Vein endothelial cell (primary cell): ENCODE measurements around the gene TIRAP. TPM values are rescaled to one million over a fixed set of nuclear protein-coding genes. Genes with fewer than 3 reads are reported as not detected.

Experiments used
- small RNA-seq: library from RNA; depleted of rRNA; stranded (forward); fragments of <200 nt; gene quantifications from one replicate; pipeline ENCODE3, GENCODE V24; 2012
- total RNA-seq: library from RNA; depleted of rRNA; stranded (reverse); fragments of >200 nt; gene quantifications from 2 replicates; pipeline ENCODE4 v1.2.3, GENCODE V29; 2012

TIRAP gene
- total RNA-seq: 8.1 and 9.5 TPM in 2 replicates

GRCh38 chr11:126282736-126283591 lies at the start of gene TIRAP:
TSS of gene TIRAP (plus strand) at chr11:126283093. CDS start at chr11:126290895, 7,802 bp downstream.

GRCh38 chr11:126268708-126269579 lies 13.9 kb upstream of the TIRAP start, which contains the start of the genes FOXRED1 and SRPRA:
TSS of gene FOXRED1 (plus strand) at chr11:126269154. CDS start at chr11:126269207, 53 bp downstream.
TSS of gene SRPRA (minus strand) at chr11:126268895. CDS start at chr11:126268804, 91 bp downstream.

GRCh38 chr11:126303623-126304456 lies 20.9 kb downstream of the TIRAP start, which contains the start of gene DCPS:
TSS of gene DCPS (plus strand) at chr11:126304060. CDS start at chr11:126304081, 21 bp downstream.

Small RNAs within 50 kb of the gene (small RNA-seq; reads per million reads assigned to genes)
- not detected for gene RN7SL351P

Other genes with a start within 250 kb of the TIRAP start
- gene CDON, start 220.2 kb upstream of the TIRAP start, total RNA-seq: 3.3 and 4.7 TPM in 2 replicates
- 37.7 and 46.1 TPM in 2 replicates for gene RPUSD4, start 71.4 kb upstream of the TIRAP start, total RNA-seq
- gene FAM118B, start 71.3 kb upstream of the TIRAP start, total RNA-seq: 41.1 and 47.4 TPM in 2 replicates
- gene SRPRA, start 14.2 kb upstream of the TIRAP start, total RNA-seq: 96.0 and 103 TPM in 2 replicates
- 13.0 and 13.1 TPM in 2 replicates for gene FOXRED1, start 13.9 kb upstream of the TIRAP start, total RNA-seq
- gene DCPS, start 21.0 kb downstream of the TIRAP start, total RNA-seq: 11.1 and 15.3 TPM in 2 replicates
- 12.8 and 17.0 TPM in 2 replicates for gene ST3GAL4, start 72.6 kb downstream of the TIRAP start, total RNA-seq